Fibroblast of mammary gland (primary cell): ENCODE measurements around the gene FAM169A.
A peak's percentile ranks its signal among the peaks of the same experiment; 100 is the strongest.

Source experiments
- DNase-seq: peaks from one replicate; pipeline ENCODE4 v3.0.0-alpha.2; 2010; ENCODE audit warnings: low read depth
- H3K4me3 ChIP-seq: 2 replicates; pipeline ENCODE4 v1.5.1; 2011; ENCODE audit warnings: low read depth, mild to moderate bottlenecking, low read length, moderate library complexity; ENCODE audit not compliant: control insufficient read depth
- CTCF ChIP-seq: conservative IDR thresholded peaks from 2 replicates; pipeline ENCODE4 v1.5.1; 2011; ENCODE audit warnings: low read depth, low read length, inconsistent platforms; ENCODE audit not compliant: control insufficient read depth, insufficient read depth

Gene FAM169A

GRCh38 chr5:74833537-74834266 is 32.5 kb downstream of the FAM169A start:
- TF ChIP-seq CTCF, result no peak
- H3K4me3 ChIP-seq, result no peak overlapping the region
- no peak for DNase-seq

GRCh38 chr5:74829413-74829812 is 36.8 kb downstream of the FAM169A start:
- no peak for DNase-seq
- H3K4me3 ChIP-seq, result no peak overlapping the region
- no peak for TF ChIP-seq CTCF

- no peak for DNase-seq
- no peak for TF ChIP-seq CTCF
- H3K4me3 ChIP-seq, result no peak overlapping the region
These were observed 43.9 kb downstream of the FAM169A start for GRCh38 chr5:74822288-74822687.

DNA sequence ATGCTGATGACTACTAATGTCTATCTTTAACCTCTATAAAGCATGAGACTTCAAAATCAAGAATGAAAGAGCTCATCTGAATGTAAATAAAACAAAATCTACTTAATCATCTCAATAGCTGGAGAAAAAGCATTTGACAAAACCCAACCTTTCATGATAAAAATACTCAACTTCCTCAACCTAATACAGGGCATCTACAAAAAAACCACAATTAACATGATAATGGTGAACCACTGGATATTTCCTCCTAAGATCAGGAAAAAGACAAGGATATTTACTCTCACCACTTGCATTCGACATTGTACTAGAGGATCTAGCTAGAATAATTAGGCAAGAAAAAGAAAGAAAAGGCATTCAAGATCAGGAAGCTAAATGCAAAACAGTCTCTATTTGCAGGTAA is 49.3 kb downstream of the FAM169A start:
- no peak for DNase-seq
- H3K4me3 ChIP-seq, result no peak overlapping the region
- no peak for TF ChIP-seq CTCF

GRCh38 chr5:74810915-74811314 is 55.3 kb downstream of the FAM169A start:
- no peak overlapping the region for H3K4me3 ChIP-seq
- no peak for TF ChIP-seq CTCF
- no peak for DNase-seq

DNA sequence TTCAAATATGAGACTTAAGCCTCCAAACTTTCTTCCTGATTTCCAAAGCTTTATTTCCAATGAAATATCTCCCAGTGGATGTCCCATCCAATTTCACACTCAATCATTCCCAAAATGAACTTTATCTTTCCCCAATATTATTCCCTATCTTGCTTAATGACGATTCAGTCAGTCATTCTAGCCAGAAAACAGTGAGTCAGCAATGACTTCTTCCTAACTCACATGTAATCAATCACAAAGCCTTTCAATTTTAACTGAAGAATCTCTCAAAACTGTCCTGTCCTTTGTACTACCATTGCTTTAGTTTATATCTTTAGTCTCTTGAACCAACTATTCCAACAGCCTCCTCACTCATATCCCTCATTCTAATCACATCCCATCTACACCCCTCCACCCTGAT is 64.2 kb downstream of the FAM169A start:
- peak; percentile 75 for DNase-seq
- H3K4me3 ChIP-seq, result no peak overlapping the region
- TF ChIP-seq CTCF, result no peak

- peak; percentile 4 for DNase-seq
- H3K4me3 ChIP-seq, result no peak overlapping the region
- TF ChIP-seq CTCF, result no peak
These were observed 65.0 kb downstream of the FAM169A start for GRCh38 chr5:74801197-74801596.
